Right lobe of liver (tissue), 6 donors: ENCODE results near the gene ATP10D. TPM values are rescaled to one million over a fixed set of nuclear protein-coding genes. Genes with fewer than 3 reads are reported as not detected.

Experiments used
- ATAC-seq, 4 donors: fragments of 200-7000 bp; cut with Tn5 transposase; one replicate each; pipeline ENCODE4 v1.9.1; 2020; ENCODE audit warnings: mild to moderate bottlenecking in 4 of 4, moderate library complexity in 4 of 4
- DNase-seq, 3 donors: peaks; one replicate each; pipeline ENCODE4 v3.0.0-alpha.2; 2020
- H3K27ac ChIP-seq, 3 donors: fragments of 200-600 bp; one replicate each; pipeline ENCODE4 v1.8.0; 2022
- H3K27me3 ChIP-seq, 2 donors: fragments of 200-600 bp; one replicate each; pipeline ENCODE4 v1.8.0; 2022
- H3K36me3 ChIP-seq, 4 donors: fragments of 200-600 bp; sonication (generic) in 1 of 4; one replicate each; pipeline versions ENCODE4 v1.5.1 to v1.8.0; 2017 to 2022; ENCODE audit warnings: control low read depth in 1 of 4
- H3K4me1 ChIP-seq, 4 donors: fragments of 200-600 bp; sonication (generic) in 1 of 4; one replicate each; pipeline versions ENCODE4 v1.5.1 to v1.8.0; 2017 to 2022; ENCODE audit warnings: control low read depth in 1 of 4
- H3K4me3 ChIP-seq, 3 donors: fragments of 200-600 bp; one replicate each; pipeline ENCODE4 v1.8.0; 2022
- H3K9me3 ChIP-seq, 4 donors: fragments of 200-600 bp; sonication (generic) in 1 of 4; one replicate each; pipeline versions ENCODE4 v1.5.1 to v1.8.0; 2017 to 2022; ENCODE audit warnings: control low read depth in 1 of 4
- CTCF ChIP-seq, 4 donors: fragments of 200-600 bp in 3 of 4; fragments of 450-650 bp in 1 of 4; IDR thresholded peaks; one replicate each; pipeline versions ENCODE4 v1.5.1 to v1.8.0; 2016 to 2022; ENCODE audit warnings: antibody characterized with exemption in 4 of 4, mild to moderate bottlenecking in 2 of 4
- POLR2A ChIP-seq: fragments of 450-650 bp; IDR thresholded peaks from one replicate; pipeline ENCODE4 v1.6.1; 2017; ENCODE audit warnings: antibody characterized with exemption, mild to moderate bottlenecking
- WGBS: methylation state at CpG from one replicate; pipeline ENCODE4 v1.1.6; 2018; ENCODE audit warnings: low coverage, low lambda C conversion rate; ENCODE audit not compliant: insufficient coverage; ENCODE audit errors: missing lambda C conversion rate; 5-methylcytosine and 5-hydroxymethylcytosine counted together
- intact Hi-C, 2 donors: fragments of 100-400 bp; cut with DNase I; formaldehyde crosslinking; loops; one replicate each; pipeline versions ENCODE4 v1.11.2 to v1.14.1; 2022
- total RNA-seq, 6 experiments: library from RNA; depleted of rRNA in 2 of 6; stranded (reverse); fragments of >200 nt in 2 of 6; fragmentation: NEBNext Ultra II Directional in 3 of 6; extraction: Animal tissue kit (Norgen Biotek cat#: 25700) in 3 of 6; gene quantifications; one replicate each; pipeline versions ENCODE4 v1.1.0 to v1.2.4, GENCODE V29; 2016 to 2023
- donor health status: DM: no; HTN: yes; CAD: no.
- donor health status: DM: no; HTN: no; CAD: no.
- donor health status: DM: no; HTN: no; CAD: no.
- donor health status: DM: no; HTN: yes; CAD: no.
- donor health status: DM: no; HTN: yes; CAD: no.

The ATP10D gene
- total RNA-seq, 6 experiments from 2014 or later = 5.1 to 14.0 (median 8.5) TPM

GRCh38 chr4:47510506-47511143 is 25.6 kb downstream of the ATP10D start:
- TF ChIP-seq POLR2A (no peak), CTCF (IDR thresholded peaks at IDR 0.05) (peak in 2 of 4 donors; percentile 13 to 20)
- peak in 3 of 4 donors; percentile 25 to 54 (median 52) for ATAC-seq

GRCh38 chr4:47513461-47513860 is 28.4 kb downstream of the ATP10D start:
- TF ChIP-seq CTCF (IDR thresholded peaks at IDR 0.05) (no peak), POLR2A (no peak)
- Histone ChIP-seq H3K27me3 (no peaks in the 10 kb centered on the region), H3K36me3 (peaks cover 0 to 7% (median 0%) of the 10 kb centered on the region in 4 donors), H3K27ac (no peak overlapping the region), H3K4me3 (no peak overlapping the region), H3K9me3 (no peaks in the 10 kb centered on the region), H3K4me1 (peaks cover 0 to 10% (median 5%) of the 10 kb centered on the region in 4 donors)
- 64% methylated on average over 1 of the region's 1 CpG for WGBS
- DNase-seq (no peak), ATAC-seq (no peak)
- intact Hi-C loops = no loop called here

More at GRCh38 chr4:47510506-47511143, 25.6 kb downstream of the ATP10D start:
- Histone ChIP-seq H3K36me3 (no peaks in the 10 kb centered on the region), H3K4me3 (no peak overlapping the region), H3K27me3 (no peaks in the 10 kb centered on the region), H3K9me3 (no peaks in the 10 kb centered on the region), H3K4me1 (peaks cover 0 to 10% (median 5%) of the 10 kb centered on the region in 4 donors), H3K27ac (no peak overlapping the region)
- 39% methylated on average over 2 of the region's 2 CpGs for WGBS
- no peak for DNase-seq
- intact Hi-C loops = no loop called here

GRCh38 chr4:47519239-47519883 is 34.3 kb downstream of the ATP10D start:
- H3K9me3 ChIP-seq = no peaks in the 10 kb centered on the region
- no peak for TF ChIP-seq CTCF (IDR thresholded peaks at IDR 0.05)
- TF ChIP-seq POLR2A = no peak
- peaks cover 0 to 13% (median 0%) of the 10 kb centered on the region in 4 donors for H3K36me3 ChIP-seq
- WGBS = 57% methylated on average over 3 of the region's 3 CpGs
- DNase-seq (no peak), ATAC-seq (peak in 2 of 4 donors; percentile 17 to 37)
- intact Hi-C loops = no loop called here
- no peak overlapping the region for H3K27ac ChIP-seq
- no peak overlapping the region for H3K4me3 ChIP-seq
- no peaks in the 10 kb centered on the region for H3K27me3 ChIP-seq
- H3K4me1 ChIP-seq = no peaks in the 10 kb centered on the region

GRCh38 chr4:47525154-47525819 is 40.2 kb downstream of the ATP10D start:
- ATAC-seq (peak in 1 of 4 donors; percentile 64), DNase-seq (no peak)
- Histone ChIP-seq H3K27ac (no peak overlapping the region), H3K27me3 (no peaks in the 10 kb centered on the region), H3K4me3 (no peak overlapping the region), H3K36me3 (peaks cover 0 to 18% (median 0%) of the 10 kb centered on the region in 4 donors), H3K4me1 (no peaks in the 10 kb centered on the region), H3K9me3 (no peaks in the 10 kb centered on the region)
- 79% methylated on average over 5 of the region's 5 CpGs for WGBS
- intact Hi-C loops = no loop called here
- TF ChIP-seq CTCF (IDR thresholded peaks at IDR 0.05) (no peak), POLR2A (no peak)
